Amygdala (tissue), 56 donors: ENCODE results near the gene PRDX2.
A peak's percentile ranks its signal among the peaks of the same experiment; 100 is the strongest.
"Not testable (repeated sequence)": the region's sequence is repeated elsewhere in the genome, so short reads cannot be mapped to it uniquely, and the experiment has no call there.

Experiments used
- DNase-seq, 56 donors: peaks; one replicate each; lab custom pipeline; 2025; lab: John Stamatoyannopoulos, UW

Gene PRDX2

GRCh38 chr19:12801466-12802266 lies at the start of gene PRDX2, which contains the start of gene THSD8:
Gene PRDX2 (minus strand): TSS chr19:12801800. CDS start chr19:12801261, 539 bp downstream.
Gene THSD8 (plus strand): TSS chr19:12802069. CDS start chr19:12802072, 3 bp downstream.
- DNase-seq, result peak in 51 of 56 donors; percentile 18 to 86 (median 63)

GRCh38 chr19:12847159-12848139 lies 45.8 kb upstream of the PRDX2 start:
- DNase-seq, result peak in 50 of 56 donors; percentile 15 to 89 (median 60)

- not testable (repeated sequence) for DNase-seq
These were observed 45.0 kb upstream of the PRDX2 start for GRCh38 chr19:12846613-12847012.

- DNase-seq, result no peak
These were observed 42.6 kb upstream of the PRDX2 start for GRCh38 chr19:12843999-12844732.

GRCh38 chr19:12843328-12843727 lies 41.7 kb upstream of the PRDX2 start:
- DNase-seq, result no peak

GRCh38 chr19:12842511-12842910 lies 40.9 kb upstream of the PRDX2 start:
- no peak for DNase-seq

GRCh38 chr19:12841094-12841493 lies 39.5 kb upstream of the PRDX2 start:
- peak in 14 of 56 donors; percentile 5 to 52 (median 21) for DNase-seq

GRCh38 chr19:12840091-12841079 lies 38.8 kb upstream of the PRDX2 start:
- DNase-seq, result peak in 32 of 56 donors; percentile 13 to 82 (median 37)

GRCh38 chr19:12838886-12839756 lies 37.5 kb upstream of the PRDX2 start:
- DNase-seq, result peak in 2 of 56 donors; percentile 8 to 9

- DNase-seq, result peak in 20 of 56 donors; percentile 5 to 67 (median 32)
These were observed 36.7 kb upstream of the PRDX2 start, which contains the start of gene MAST1 for GRCh38 chr19:12838182-12838885. Gene MAST1 (plus strand): TSS chr19:12838515. CDS start chr19:12838573, 58 bp downstream.

GRCh38 chr19:12837225-12837624 lies 35.6 kb upstream of the PRDX2 start:
- no peak for DNase-seq

GRCh38 chr19:12836529-12836863 lies 34.9 kb upstream of the PRDX2 start:
- DNase-seq, result no peak

GRCh38 chr19:12834976-12835757 lies 33.6 kb upstream of the PRDX2 start:
- DNase-seq, result peak in 21 of 56 donors; percentile 8 to 52 (median 42)

- peak in 26 of 56 donors; percentile 7 to 70 (median 42) for DNase-seq
These were observed 33.0 kb upstream of the PRDX2 start, which contains the start of gene RTBDN for GRCh38 chr19:12834566-12834943. Gene RTBDN (minus strand): TSS chr19:12834579. CDS start chr19:12829979, 4,600 bp downstream.

GRCh38 chr19:12833738-12834565 lies 32.4 kb upstream of the PRDX2 start:
- DNase-seq, result peak in 14 of 56 donors; percentile 6 to 36 (median 22)

- DNase-seq, result peak in 1 of 56 donors; percentile 4
These were observed 31.8 kb upstream of the PRDX2 start for GRCh38 chr19:12833418-12833737.
